HPDE6-E6E7 (cell line): ENCODE data around the gene THOC7.

ENCODE experiments used
- DNase-seq: peaks from one replicate; pipeline ENCODE4 v3.0.0; 2011; ENCODE audit warnings: missing footprints; ENCODE audit errors: extremely low spot score

Gene THOC7

DNA sequence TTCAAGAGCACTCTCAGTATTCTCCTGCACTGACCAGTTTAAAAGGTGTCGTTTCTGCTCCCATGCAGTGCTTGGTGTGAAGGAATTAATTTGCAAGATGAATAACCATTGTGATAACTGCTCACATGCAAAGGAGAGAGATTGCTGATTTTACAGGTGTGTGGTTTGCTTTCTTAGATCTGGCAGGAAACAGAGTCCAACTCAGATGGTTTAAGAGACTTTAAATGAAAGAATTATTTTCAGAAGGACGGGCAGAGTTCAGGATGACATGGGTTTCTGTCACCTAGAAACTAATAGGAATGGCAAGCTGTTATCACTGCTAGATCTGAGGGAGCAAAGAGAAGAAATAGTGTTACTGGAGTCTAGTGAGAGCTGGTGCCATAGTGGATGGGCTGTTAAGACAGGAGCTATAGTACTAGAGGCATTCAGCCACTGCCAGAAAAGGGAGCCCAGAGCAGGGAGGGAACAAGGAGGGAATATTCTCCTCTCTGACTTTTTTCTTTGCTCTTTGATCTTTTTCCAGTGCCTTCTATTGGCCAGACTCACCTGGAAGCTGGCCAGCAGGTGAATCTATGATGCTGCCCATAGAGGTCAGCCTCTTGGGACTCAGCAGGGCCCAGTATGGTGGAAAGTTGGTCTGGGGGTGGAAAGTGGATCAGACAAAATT is 14.9 kb upstream of the THOC7 start:
- DNase-seq = no peak

DNA sequence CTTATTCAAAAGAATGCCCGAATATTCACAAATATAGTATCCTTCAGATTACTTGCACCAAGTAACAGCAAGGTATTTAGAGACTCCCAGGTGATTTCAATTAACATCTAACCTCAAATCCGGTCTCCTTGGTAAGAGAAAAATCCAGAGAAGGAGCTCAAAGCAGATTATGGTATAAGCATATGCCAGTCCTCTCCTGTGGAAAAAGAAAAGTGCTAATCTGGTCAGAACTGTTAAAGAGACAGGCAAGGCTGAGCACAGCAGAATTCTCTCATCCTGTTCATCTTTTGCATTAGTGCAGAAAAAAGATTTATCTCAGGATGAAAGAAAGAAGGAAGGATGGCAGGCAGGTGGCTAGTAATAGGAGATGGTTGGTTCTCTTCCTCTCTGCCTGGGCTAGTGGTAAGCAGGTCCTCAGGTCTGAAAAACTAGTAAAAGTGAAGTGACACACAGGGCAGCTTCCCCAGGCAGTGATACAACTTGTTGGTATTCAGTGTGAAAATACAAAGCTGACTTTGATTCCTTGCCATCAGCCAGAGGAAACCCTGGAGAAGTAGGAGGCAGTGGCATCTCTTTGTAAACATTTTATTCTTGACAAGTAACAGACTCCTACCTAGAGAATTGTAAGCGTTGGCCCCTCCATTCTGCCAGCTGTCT is 14.3 kb upstream of the THOC7 start:
- DNase-seq = no peak

DNA sequence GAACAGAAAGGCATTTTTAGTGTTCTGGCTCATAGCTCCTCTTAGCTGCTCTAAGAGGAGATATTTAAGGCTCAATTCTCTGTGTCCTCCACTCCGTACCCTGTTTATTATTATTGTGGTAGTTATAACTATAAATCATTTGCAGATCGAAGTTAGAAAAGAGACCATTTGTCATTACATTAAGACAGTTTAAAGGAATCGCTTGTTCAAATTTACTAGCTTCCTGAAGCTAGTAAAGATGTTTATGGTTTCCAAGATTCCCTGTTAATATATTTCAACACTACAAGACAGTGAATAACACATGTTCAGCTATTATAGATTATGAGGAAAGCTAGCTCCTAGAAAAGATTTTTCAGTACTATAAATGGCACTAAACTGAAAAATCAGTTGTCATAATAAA is 12.7 kb upstream of the THOC7 start:
- no peak for DNase-seq

DNA sequence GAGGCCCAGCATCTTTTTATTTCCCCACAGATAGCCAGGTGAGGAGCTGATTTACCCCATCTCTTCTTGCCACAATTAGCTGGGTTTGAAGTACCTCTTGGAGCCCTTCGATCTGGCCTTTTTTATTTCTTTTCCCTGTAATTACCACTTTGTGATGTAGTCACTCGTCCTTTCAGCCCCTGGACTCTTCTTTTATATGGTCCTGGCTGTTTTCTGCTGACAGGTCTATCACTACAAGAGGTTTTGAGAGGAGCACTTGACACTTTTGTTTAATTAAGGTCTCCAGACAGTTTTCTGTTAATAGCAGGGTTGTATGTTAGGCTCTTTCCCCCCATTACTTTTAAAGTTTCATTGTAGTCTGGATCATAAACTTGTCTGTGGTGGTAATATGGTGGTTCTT is 11.9 kb upstream of the THOC7 start:
- no peak for DNase-seq

DNA sequence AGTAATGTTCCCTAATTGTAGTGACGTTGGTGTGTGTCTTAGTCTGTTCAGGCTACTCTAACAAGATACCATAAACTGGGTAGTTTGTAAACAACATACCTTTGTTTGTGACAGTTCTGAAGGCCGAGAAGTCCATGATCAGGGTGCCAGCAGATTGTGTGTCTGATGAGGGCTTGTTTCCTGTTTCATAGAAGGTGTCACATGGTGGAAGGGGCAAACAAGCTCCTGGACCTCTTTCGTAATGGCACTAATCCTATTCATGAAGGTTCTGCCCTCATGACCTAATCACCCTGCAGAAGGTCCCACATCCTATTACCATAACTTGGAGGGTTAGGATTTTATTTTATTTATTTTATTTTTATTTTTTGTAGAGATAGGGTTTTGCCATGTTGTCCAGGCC is 11.2 kb upstream of the THOC7 start:
- no peak for DNase-seq

DNA sequence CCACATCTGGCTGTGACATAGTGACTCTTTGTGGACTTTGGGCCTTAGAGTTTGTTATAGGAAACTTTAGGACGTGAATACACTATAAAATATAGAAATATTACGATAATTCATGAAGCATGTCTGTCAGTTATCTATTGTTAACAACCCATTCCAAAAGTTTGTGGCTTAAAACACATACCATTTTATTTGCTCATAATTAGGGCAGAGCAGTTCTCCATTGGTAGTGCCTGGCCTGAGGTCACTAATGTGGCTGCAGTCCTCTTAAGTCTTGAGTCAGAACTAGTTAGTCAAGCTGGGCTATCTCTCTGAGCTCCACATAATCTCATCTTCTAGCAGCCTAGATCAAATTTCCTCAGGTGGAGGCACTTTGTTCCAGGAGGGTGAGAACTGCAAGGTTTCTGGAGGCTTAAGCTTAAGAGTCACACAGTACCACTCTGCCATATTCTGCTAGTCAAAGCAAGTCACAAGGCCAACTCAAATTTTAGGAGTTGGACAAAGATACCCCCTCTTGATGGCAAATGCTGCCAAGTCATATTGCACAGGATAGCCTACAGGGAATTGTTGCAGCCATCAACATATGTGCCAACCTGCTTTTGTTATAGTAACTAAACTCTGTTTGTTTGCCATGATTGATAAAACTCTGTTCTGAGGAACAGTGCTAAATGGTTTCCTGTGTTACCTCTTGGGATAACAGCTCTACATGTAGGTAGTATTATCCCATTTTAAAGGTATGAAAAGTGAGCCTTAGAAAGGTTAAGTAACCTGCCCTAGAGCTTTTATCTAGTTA is 8.7 kb upstream of the THOC7 start:
- peak; percentile 43 for DNase-seq

DNA sequence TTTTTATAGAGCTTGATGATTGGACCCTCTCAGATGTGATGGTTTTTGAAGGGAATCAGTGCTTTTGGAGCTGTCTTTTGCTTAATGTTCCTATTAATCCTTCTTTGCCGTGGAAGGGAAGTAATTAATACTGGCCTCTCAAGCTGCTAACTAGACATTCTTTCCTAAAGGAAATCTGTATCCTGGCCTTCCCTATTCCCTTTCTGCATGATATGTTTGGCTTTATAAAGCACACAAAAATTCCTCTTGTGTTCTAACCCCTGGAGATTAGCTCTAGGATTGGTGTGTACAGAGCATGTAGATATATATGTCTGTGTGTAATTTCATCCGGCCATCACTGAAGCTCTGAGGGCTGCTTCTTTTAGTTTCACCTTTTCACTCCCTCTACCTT is 7.0 kb upstream of the THOC7 start:
- no peak for DNase-seq

DNA sequence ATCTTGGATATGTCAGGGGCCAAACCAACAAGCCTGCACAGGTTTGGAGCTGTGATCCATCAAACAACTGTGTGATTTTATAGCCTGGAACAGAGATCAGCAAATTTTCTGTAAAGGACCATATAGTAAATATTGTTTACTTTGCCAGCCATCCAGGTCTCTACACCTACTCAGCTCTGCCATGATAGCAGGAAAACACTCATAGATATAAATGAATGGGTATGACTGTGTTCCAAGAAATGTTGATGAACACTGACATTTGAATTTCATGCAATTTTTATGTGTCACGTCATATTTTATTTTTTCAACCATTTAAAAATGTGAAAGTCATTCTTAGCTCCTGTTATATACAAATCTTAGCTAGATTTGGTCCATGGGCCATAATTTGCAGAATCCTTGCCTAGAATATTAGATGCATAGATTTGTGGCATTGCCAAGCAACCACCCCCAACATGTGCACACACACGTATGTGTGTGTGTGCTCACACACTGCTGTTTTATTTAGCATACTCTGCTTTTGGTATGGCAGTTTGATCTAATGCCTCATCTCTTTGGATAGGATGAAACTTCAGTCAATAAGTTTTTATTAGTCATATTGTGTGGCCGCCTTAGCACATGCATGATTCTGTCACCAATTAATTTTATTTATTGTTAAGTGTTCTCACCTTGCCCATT is 6.5 kb upstream of the THOC7 start:
- DNase-seq = no peak

DNA sequence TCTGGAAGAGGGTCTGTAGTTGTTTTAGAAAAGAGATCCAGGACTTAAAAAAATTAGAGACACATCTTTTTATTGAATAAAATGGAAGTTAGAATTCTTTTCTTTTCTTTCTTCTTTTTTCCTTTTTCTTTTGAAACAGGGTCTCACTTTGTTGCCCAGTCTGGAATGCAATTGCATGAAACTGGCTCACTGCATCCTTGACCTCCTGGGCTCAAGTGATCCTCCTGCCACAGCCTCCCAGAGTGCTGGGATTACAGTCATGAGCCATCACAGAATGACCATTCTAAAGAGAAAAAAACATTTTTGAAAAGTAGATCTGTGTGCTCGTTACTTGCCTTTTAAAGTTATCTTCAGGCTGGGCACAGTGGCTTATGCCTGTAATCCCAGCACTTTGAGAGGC is 3.6 kb upstream of the THOC7 start:
- no peak for DNase-seq

DNA sequence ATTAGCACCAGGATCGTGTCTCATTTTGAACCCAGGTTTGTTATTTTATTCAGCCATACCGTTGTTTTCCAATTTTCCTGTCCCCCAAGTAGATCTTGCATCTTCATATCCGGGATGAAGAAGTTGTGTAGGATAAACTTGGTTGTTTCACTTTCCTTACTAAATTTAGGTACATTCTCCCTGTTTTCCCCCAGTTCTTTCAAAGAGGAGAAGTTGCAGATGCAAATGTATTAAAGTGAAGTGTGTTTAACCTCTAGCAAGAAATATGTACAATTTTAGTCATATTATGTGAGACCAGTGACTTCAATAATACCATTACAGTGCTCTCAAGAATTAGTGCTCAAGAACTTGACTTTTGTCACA is 1.3 kb upstream of the THOC7 start:
- no peak for DNase-seq

DNA sequence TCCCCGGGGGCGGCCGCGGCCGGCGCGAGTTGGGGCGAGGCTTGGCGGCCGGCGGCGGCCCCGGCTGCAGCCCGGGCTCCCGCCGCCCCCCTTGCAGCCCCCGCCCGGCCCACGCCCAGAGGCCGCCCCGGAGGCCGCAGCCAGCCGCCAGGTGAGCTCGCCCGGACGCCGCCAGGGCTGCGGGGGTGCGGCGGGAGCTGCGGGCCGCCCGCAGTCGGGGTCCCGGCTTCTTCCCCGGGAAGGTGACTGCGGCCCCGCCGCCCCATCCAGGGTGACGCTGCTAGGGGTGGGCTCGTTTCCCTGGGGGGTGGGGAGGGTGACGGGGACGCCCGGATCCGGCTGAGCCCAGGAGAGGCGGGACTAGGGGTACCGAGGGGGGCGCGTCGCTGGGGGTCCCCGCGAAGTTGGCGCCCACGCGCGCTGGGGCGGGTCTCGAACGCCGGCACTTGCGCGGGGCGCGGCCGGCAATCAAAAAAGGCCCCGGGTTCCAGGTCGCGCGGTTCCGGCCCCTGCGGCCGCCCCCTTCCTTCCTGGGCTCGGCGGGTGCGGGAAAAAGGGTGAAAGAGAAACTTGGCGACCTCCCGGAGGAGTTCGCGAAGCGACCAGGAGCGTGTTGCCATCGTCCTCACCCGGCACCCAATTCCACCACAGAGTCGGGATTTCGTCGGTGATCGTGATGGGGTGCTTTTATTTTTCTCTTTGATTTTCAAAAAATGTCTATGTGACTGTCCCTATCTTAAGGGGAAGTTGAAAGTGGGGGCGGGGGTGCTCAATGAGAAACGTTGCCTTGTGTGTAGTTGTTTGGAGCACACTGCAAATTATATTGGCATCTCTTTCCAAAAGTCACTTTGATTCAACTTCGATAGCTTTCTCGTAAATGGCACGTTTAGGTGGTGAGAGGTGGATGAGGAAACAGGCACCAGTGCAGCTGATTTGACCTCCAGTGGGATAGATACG is 681 bp upstream of the THOC7 start:
- DNase-seq = no peak

DNA sequence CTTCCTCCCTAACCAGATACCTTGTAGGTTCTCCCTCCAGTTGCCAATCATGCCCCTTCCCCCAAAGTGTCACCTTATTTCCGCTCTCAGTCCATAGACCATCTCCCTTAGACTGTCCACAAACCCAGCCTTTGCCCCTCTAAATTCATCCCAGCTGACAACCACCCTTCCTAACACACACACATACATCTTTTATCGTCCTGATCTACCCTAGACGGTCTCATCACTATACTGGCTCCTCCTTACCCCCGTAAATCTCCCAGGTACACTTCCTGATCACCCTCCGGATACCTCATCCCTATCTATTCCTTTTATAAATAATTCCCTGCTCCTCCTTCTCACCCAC is 828 bp downstream of the THOC7 start:
- no peak for DNase-seq

DNA sequence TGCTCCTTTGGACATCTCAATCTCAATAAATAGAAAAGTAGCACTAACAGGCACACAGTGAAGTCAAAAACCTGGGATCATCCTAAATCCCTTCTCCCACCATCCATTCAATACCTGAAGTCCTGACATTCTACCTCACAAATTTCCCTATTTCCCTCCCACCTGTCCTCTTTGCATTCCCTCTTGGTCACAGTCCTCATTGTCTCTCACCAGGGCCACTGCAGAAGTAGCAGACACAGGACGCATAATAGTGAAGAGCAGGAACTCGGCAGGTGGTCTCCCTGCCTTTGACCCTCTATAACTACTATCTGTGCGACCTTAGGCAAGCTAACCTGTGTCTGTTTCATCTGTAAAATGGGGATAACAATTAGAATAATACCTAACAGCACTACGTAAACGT is 2.3 kb downstream of the THOC7 start:
- no peak for DNase-seq

DNA sequence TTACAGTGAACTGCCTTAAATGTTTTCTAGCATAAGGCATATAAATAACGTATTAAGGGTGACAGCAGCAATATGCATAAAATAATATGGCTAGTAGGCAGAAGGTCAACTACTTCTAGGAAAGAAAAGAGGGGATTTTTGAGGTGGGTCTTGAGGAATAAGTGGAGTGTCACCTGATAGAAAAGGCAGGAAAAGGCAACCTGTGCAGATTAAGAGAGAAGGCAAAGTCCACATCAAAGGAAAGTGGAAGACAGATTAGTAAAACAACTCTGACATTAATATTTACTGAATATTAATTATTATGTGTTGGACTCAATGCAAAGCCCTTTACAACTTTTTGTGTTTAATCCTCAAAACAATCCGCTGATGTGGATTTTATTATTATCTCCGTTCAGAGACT is 2.8 kb downstream of the THOC7 start:
- DNase-seq = no peak

DNA sequence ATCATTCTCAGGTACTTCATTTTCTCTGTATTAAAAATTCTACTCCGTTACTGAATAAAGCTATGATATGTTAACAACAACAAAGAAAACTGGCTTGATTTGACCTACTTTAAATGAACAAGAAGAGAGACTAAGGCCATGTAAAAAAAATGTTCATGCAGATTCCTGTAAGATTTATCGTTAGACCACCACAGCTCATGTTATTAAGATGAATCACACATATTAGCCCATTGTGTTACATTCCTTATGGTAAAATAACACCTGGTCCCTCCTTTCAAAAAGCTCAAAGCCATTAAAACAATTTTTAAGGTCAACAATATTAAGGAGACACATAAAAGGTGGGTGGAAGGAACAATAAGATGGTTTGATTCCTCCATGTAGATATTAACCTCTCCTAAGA is 6.3 kb downstream of the THOC7 start:
- no peak for DNase-seq

DNA sequence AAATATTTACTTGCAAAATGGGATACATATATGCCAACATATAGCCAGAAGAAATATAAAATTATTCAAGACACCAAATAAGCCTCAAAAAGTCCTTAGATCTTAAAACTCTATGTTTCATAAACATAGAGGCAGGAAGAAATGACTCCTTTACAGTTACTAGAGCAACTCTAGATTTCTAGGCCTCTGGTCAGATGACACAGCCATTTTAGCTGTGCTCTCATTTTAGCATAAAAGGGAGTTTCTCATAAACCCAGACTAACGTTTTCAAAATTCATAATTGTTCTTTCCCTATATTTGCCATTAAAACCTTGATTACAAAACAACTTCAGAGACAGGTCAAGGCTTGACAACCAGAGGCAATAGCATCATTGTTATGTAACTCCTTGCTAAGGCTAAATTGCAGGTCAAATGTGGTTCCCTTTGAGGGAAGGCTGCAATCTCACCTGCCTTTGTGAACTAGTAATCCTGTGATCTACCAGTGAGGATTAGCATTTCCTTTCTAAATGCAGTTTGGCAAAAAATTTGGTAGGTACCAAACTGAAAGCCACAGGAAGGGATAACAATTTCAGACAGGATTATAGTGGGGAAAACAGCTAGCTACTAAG is 8.2 kb downstream of the THOC7 start:
- no peak for DNase-seq

DNA sequence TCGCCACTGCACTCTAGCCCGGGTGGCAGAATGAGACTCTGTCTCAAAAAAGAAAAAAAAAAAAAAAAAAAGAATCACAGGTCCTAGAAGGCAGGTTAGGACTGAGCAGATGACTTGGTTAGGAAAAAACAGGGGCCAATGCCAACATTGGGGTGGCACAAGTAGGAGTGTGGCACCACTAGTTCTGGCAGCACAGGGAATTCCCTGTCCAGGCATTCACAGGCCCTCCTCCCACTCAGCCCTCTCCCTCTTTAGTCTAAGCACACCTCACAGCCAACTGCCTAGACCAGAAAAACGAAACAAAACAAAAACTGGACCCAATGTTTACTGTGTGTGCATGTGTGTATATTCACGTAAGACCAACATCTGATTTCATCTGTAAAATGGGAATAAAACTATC is 10.5 kb downstream of the THOC7 start:
- no peak for DNase-seq

DNA sequence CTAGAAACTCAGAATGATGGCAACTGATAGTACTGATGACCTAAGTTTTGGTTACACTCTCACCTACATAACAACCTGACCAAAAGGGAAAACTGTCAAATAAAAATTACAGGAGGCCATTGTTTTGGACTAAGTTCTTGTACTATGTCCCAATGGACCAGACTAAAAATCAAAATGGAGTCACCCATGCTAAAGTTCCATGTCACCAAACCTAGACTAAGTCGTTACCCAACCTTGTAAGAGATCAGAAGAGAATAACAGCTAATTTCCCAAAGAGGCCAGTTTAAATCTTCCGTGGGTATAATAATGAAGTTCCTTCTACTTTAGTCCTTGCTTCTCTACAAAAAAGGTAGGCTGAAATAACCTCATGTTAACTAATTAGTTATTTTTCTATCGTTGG is 12.3 kb downstream of the THOC7 start:
- DNase-seq = no peak

DNA sequence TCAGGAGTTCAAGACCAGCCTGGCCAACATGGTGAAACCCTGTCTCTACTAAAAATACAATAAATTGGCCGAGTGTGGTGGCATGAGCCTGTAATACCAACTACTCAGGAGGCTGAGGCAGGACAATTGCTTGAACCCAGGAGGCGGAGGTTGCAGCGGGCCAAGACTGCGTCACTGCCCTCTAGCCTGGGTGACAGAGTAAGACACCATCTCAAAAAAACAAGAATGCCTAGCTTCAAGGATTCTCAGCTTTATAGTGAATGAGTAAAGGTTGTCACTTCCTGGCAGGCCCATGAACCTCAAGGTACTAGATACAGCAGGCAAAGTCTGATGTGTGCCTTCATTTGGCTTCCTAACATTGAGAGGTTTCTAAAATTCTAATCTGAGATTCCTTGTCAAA is 14.4 kb downstream of the THOC7 start:
- no peak for DNase-seq

DNA sequence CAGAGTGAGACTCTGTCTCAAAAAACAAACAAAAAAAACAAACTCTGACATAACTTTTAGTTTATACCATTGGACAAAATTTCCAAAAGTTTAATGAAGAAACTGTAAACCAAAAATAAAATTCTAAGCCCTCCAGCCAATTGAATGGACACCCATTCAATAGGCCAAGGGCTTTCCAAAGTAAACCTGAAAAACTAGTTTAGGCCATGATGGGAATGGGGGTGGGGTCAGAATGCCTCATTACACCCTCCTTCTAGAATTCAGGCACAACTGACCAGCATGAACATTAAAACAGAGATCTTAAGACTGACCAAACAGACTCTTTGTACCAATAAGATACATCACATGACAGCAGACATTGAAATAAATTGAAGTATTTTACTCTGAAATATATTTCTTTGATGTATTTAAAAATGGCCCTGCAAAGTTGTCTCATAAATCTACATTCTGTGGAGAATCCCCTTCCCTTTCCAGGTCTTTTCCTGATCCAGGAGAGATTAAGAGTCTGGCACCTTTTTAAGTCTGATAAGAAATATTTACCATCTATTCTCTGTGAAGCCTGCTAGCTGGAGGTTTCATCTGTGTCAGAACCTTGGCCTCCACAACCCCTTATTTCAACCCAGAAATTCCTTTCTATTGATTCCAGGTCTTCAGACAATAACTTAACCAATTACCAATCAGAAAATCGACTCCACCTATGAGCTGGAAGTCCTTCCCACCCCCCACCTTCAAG is 15.7 kb downstream of the THOC7 start:
- no peak for DNase-seq

DNA sequence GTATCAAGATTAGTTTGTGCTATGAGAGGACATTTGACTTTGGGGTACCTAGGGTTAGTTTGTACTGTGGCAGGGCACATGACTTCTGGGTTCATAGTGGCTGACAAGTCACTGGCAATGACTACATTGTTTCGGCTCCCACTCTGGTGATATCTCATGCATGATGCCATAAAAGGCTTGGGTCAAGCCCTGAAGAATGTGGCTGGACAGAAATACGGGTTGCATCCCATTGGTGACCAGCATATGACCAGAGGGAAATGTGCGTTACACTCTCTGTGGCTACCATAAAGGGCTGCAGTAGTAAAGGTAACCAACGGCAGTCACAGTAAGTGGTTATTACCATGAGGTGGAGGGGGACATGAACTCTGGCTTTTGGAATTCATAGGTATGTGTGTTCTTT is 18.4 kb downstream of the THOC7 start:
- DNase-seq = no peak
